SK-N-SH (cell line): ENCODE measurements around the gene CENPN. TPM values are rescaled to one million over a fixed set of nuclear protein-coding genes. Genes with fewer than 3 reads are reported as not detected.

Experiments used
- CTCF ChIA-PET: fragments of 300-600, 350-600 bp; formaldehyde crosslinking; extraction: SDS; loops from one replicate; lab custom pipeline; 2021; lab: Yijun Ruan, JAX
- POLR2A ChIA-PET: fragments of 350-600 bp; sonication (Branson Sonifier 250); formaldehyde crosslinking; extraction: SDS; loops from one replicate; lab custom pipeline; 2020; ENCODE audit warnings: antibody characterized with exemption, inconsistent platforms; lab: Yijun Ruan, JAX
- DNase-seq: peaks from one replicate; pipeline ENCODE4 v3.0.0; 2012
- H2AFZ ChIP-seq: fragments of 200-600 bp; sonication (generic); 2 replicates; pipeline ENCODE4 v1.8.1; 2016; ENCODE audit warnings: antibody characterized with exemption, mild to moderate bottlenecking, low read depth
- H3F3A ChIP-seq: fragments of 200-600 bp; sonication (generic); replicated peaks from 2 replicates; pipeline ENCODE3; 2016; ENCODE audit warnings: antibody characterized with exemption, mild to moderate bottlenecking; ENCODE audit not compliant: insufficient read depth
- H3K27ac ChIP-seq, 2 experiments: fragments of 200-500 bp in 1 of 2; fragments of 200-600 bp in 1 of 2; sonication (Bioruptor generic) in 1 of 2; sonication (generic), shearing (Covaris generic) in 1 of 2; 2 replicates each; pipeline versions ENCODE4 v1.5.1 to v1.6.1; 2014 to 2016; ENCODE audit warnings: low read depth in 2 of 2, inconsistent platforms in 1 of 2, low read length in 1 of 2, mild to moderate bottlenecking in 1 of 2, mixed read lengths in 1 of 2
- H3K27me3 ChIP-seq: fragments of 200-600 bp; sonication (generic), shearing (Covaris generic); 2 replicates; pipeline ENCODE4 v1.6.1; 2016; ENCODE audit warnings: mixed run types; ENCODE audit not compliant: insufficient read depth
- H3K36me3 ChIP-seq, 2 experiments: fragments of 200-500 bp in 1 of 2; fragments of 200-600 bp in 1 of 2; sonication (Bioruptor generic) in 1 of 2; sonication (generic) in 1 of 2; replicated peaks in 1 of 2; 2 replicates each; pipeline versions ENCODE3 to v1.5.1; 2014 to 2016; ENCODE audit warnings: low read length in 1 of 2, mild to moderate bottlenecking in 1 of 2; ENCODE audit not compliant: insufficient read depth in 2 of 2, control insufficient read depth in 1 of 2
- H3K4me1 ChIP-seq, 2 experiments: fragments of 200-500 bp in 1 of 2; fragments of 200-600 bp in 1 of 2; sonication (Bioruptor generic) in 1 of 2; sonication (generic), shearing (Covaris generic) in 1 of 2; 2 replicates each; pipeline versions ENCODE4 v1.5.1 to v1.6.1; 2014 to 2016; ENCODE audit warnings: low read depth in 1 of 2, low read length in 1 of 2, mixed run types in 1 of 2; ENCODE audit not compliant: insufficient read depth in 2 of 2, control insufficient read depth in 1 of 2
- H3K4me2 ChIP-seq: fragments of 200-600 bp; sonication (generic), shearing (Covaris generic); 2 replicates; pipeline ENCODE4 v1.6.1; 2017; ENCODE audit warnings: mixed run types
- H3K4me3 ChIP-seq, 2 experiments: fragments of 200-500 bp in 1 of 2; fragments of 200-600 bp in 1 of 2; sonication (Bioruptor generic) in 1 of 2; sonication (generic), shearing (Covaris generic) in 1 of 2; 2 replicates each; pipeline versions ENCODE4 v1.5.1 to v1.8.1; 2014 to 2016; ENCODE audit warnings: low read depth in 2 of 2, inconsistent platforms in 1 of 2, low read length in 1 of 2, mild to moderate bottlenecking in 1 of 2, mixed read lengths in 1 of 2, moderate library complexity in 1 of 2
- H3K79me2 ChIP-seq: fragments of 200-600 bp; sonication (generic); 2 replicates; pipeline ENCODE4 v1.8.1; 2017; ENCODE audit warnings: mild to moderate bottlenecking; ENCODE audit not compliant: insufficient read depth
- H3K9ac ChIP-seq: fragments of 200-600 bp; sonication (generic); 2 replicates; pipeline ENCODE4 v1.6.1; 2017; ENCODE audit warnings: mixed run types
- H3K9me2 ChIP-seq: fragments of 200-600 bp; sonication (generic); 2 replicates; pipeline ENCODE4 v1.6.1; 2017; ENCODE audit warnings: mixed run types
- H3K9me3 ChIP-seq: fragments of 200-600 bp; sonication (generic); 2 replicates; pipeline ENCODE4 v1.6.1; 2017; ENCODE audit warnings: mixed run types, mild to moderate bottlenecking, moderate library complexity
- H4K20me1 ChIP-seq: fragments of 200-600 bp; sonication (generic); 2 replicates; pipeline ENCODE4 v1.6.1; 2017; ENCODE audit warnings: mild to moderate bottlenecking, mixed run types; ENCODE audit not compliant: insufficient read depth
- CHD2 ChIP-seq: fragments of 150-350 bp; IDR thresholded peaks from 2 replicates; pipeline ENCODE4 v1.6.1; 2018; ENCODE audit warnings: low read length; ENCODE audit not compliant: partially characterized antibody
- EZH2phosphoT487 ChIP-seq: fragments of 200-600 bp; sonication (generic); IDR thresholded peaks from 2 replicates; pipeline ENCODE4 v1.6.1; 2017; ENCODE audit warnings: low read depth, mixed run types, mild to moderate bottlenecking, antibody characterized with exemption, moderate library complexity, borderline replicate concordance
- FOSL2 ChIP-seq: IDR thresholded peaks from 2 replicates; pipeline ENCODE4 v1.4.0; 2012; ENCODE audit warnings: low read depth, mild to moderate bottlenecking, moderate library complexity, borderline replicate concordance
- IRF3 ChIP-seq: fragments of 150-350 bp; IDR thresholded peaks from 2 replicates; pipeline ENCODE4 v1.6.1; 2016; ENCODE audit warnings: mild to moderate bottlenecking, low read depth, low read length
- JUND ChIP-seq: IDR thresholded peaks from 2 replicates; pipeline ENCODE4 v1.4.0; 2012
- MAX ChIP-seq: IDR thresholded peaks from 2 replicates; pipeline ENCODE4 v1.4.0; 2012; ENCODE audit warnings: low read depth
- MXI1 ChIP-seq: IDR thresholded peaks from 2 replicates; pipeline ENCODE4 v1.6.1; 2012; ENCODE audit warnings: mild to moderate bottlenecking, low read depth, low read length, improper control_type of control experiment
- NFIC ChIP-seq: IDR thresholded peaks from 2 replicates; pipeline ENCODE4 v1.4.0; 2012; ENCODE audit warnings: borderline replicate concordance
- SIN3A ChIP-seq: IDR thresholded peaks from 2 replicates; pipeline ENCODE4 v1.6.1; 2012; ENCODE audit warnings: low read depth, mild to moderate bottlenecking, low read length, moderate library complexity, borderline replicate concordance
- TCF12 ChIP-seq: IDR thresholded peaks from 2 replicates; pipeline ENCODE4 v1.4.0; 2012
- TEAD4 ChIP-seq: IDR thresholded peaks from 2 replicates; pipeline ENCODE4 v1.4.0; 2012; ENCODE audit warnings: mild to moderate bottlenecking, borderline replicate concordance; ENCODE audit not compliant: insufficient read depth
- WGBS: methylation state at CpG from one replicate; pipeline ENCODE4 v1.1.6; 2017; ENCODE audit warnings: low lambda C conversion rate; 5-methylcytosine and 5-hydroxymethylcytosine counted together
- polyA plus RNA-seq, 3 experiments: library from polyadenylated mRNA; depleted of rRNA; stranded (reverse); fragments of >200 nt; gene quantifications; 2 replicates each; pipeline ENCODE4 v1.2.3, GENCODE V29; 2012

Gene CENPN
- polyA plus RNA-seq, 1 of the 3 experiments (the other 2 are of a cell fraction) = 35.3 TPM

GRCh38 chr16:80993307-80993706, 13.7 kb upstream of the CENPN start:
- no peaks in the 10 kb centered on the region for H4K20me1 ChIP-seq
- WGBS = 10% methylated on average over 6 of the region's 6 CpGs
- H2AFZ ChIP-seq = no peak overlapping the region
- no peaks in the 10 kb centered on the region for H3K9me3 ChIP-seq
- peaks cover 94% of the 10 kb centered on the region for H3K79me2 ChIP-seq
- H3K9ac ChIP-seq = peak overlapping the region; percentile 64; the same call in 1 of the 2 replicates
- H3K27me3 ChIP-seq = no peaks in the 10 kb centered on the region
- no peak for DNase-seq
- peaks cover 0 to 17% of the 10 kb centered on the region in 2 experiments; a peak in 2 of 4 replicates for H3K4me1 ChIP-seq
- H3K36me3 ChIP-seq = peaks cover 0 to 5% of the 10 kb centered on the region in 2 experiments
- H3F3A ChIP-seq = peaks cover 27% of the 10 kb centered on the region
- peak overlapping the region; percentile 60 to 84; a peak in 3 of 4 replicates for H3K27ac ChIP-seq
- TF ChIP-seq MAX (peak; percentile 62; the same call in 1 of the 2 replicates), TCF12 (peak; percentile 48; the same call in 1 of the 2 replicates), FOSL2 (peak; percentile 44; the same call in 1 of the 2 replicates), IRF3 (no peak), EZH2phosphoT487 (no peak), TEAD4 (peak; percentile 32; the same call in 1 of the 2 replicates), JUND (0 out of 2 replicates have a peak, but pooled peaks have one; percentile 13), NFIC (0 out of 2 replicates have a peak, but pooled peaks have one; percentile 5), SIN3A (0 out of 2 replicates have a peak, but pooled peaks have one; percentile 25)
- H3K4me2 ChIP-seq = peak overlapping the region; percentile 74
- H3K9me2 ChIP-seq = no peaks in the 10 kb centered on the region
- ChIA-PET POLR2A (no interaction called here), CTCF (interaction anchor here (1.1 to 3.4 kb wide), 2 partner anchors 11 to 42 kb away, joined by 4 to 46 read pairs; partner anchors contain the start of gene ATMIN)
- peak overlapping the region; percentile 26 to 45; a peak in 3 of 4 replicates for H3K4me3 ChIP-seq

GRCh38 chr16:80993834-80994233, 13.2 kb upstream of the CENPN start:
- Histone ChIP-seq H3K27me3 (no peaks in the 10 kb centered on the region), H3F3A (peaks cover 27% of the 10 kb centered on the region), H4K20me1 (no peaks in the 10 kb centered on the region), H3K4me3 (peak overlapping the region in 1 of 2 experiments; percentile 45; a peak in 3 of 4 replicates), H3K4me2 (peak overlapping the region; percentile 74), H3K27ac (peak overlapping the region; percentile 30 to 84; a peak in 3 of 4 replicates), H3K36me3 (peaks cover 0 to 5% of the 10 kb centered on the region in 2 experiments), H3K9me2 (no peaks in the 10 kb centered on the region), H3K79me2 (peaks cover 94% of the 10 kb centered on the region), H2AFZ (no peak overlapping the region), H3K9ac (peak overlapping the region; percentile 64; the same call in 1 of the 2 replicates), H3K9me3 (no peaks in the 10 kb centered on the region), H3K4me1 (peaks cover 0 to 17% of the 10 kb centered on the region in 2 experiments; a peak in 2 of 4 replicates)
- no peak for DNase-seq
- POLR2A ChIA-PET = no interaction called here
- CTCF ChIA-PET = interaction anchor here (1.1 to 3.4 kb wide), 2 partner anchors 10 to 42 kb away, joined by 4 to 46 read pairs; partner anchors contain the start of gene ATMIN
- TF ChIP-seq MAX (no peak), TCF12 (no peak), CHD2 (no peak), MXI1 (no peak), FOSL2 (no peak)
